ENCODE measurements around the gene HDAC9. TPM values are rescaled to one million over a fixed set of nuclear protein-coding genes. Genes with fewer than 3 reads are reported as not detected.

The HDAC9 gene
- total RNA-seq, 6 donors from 2014 or later, result 8.4 to 23.1 (median 10.4) TPM

GRCh38 chr7:18457832-18458231 is 37.7 kb upstream of the HDAC9 start:
- H3K9me3 ChIP-seq, result no peaks in the 10 kb centered on the region
- ATAC-seq (ENCODE audit: low FRiP score in 2 of 2) (no peak), DNase-seq (no peak)
- H3K36me3 ChIP-seq, result no peaks in the 10 kb centered on the region
- no peak overlapping the region for H3K4me3 ChIP-seq
- no peaks in the 10 kb centered on the region for H3K4me1 ChIP-seq
- 45 to 54% methylated on average over 6 of the region's 6 CpGs for WGBS, 2 donors
- no peak overlapping the region for H3K27ac ChIP-seq
- TF ChIP-seq, protein P1, sequence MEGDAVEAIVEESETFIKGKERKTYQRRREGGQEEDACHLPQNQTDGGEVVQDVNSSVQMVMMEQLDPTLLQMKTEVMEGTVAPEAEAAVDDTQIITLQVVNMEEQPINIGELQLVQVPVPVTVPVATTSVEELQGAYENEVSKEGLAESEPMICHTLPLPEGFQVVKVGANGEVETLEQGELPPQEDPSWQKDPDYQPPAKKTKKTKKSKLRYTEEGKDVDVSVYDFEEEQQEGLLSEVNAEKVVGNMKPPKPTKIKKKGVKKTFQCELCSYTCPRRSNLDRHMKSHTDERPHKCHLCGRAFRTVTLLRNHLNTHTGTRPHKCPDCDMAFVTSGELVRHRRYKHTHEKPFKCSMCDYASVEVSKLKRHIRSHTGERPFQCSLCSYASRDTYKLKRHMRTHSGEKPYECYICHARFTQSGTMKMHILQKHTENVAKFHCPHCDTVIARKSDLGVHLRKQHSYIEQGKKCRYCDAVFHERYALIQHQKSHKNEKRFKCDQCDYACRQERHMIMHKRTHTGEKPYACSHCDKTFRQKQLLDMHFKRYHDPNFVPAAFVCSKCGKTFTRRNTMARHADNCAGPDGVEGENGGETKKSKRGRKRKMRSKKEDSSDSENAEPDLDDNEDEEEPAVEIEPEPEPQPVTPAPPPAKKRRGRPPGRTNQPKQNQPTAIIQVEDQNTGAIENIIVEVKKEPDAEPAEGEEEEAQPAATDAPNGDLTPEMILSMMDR (IDR thresholded peaks at IDR 0.05), result no peak
- TF ChIP-seq POLR2A (IDR thresholded peaks at IDR 0.05), result no peak
- no peak for TF ChIP-seq POLR2AphosphoS5 (IDR thresholded peaks at IDR 0.05)
- no peak for TF ChIP-seq EP300 (IDR thresholded peaks at IDR 0.05)
- H3K27me3 ChIP-seq, result no peaks in the 10 kb centered on the region

DNA sequence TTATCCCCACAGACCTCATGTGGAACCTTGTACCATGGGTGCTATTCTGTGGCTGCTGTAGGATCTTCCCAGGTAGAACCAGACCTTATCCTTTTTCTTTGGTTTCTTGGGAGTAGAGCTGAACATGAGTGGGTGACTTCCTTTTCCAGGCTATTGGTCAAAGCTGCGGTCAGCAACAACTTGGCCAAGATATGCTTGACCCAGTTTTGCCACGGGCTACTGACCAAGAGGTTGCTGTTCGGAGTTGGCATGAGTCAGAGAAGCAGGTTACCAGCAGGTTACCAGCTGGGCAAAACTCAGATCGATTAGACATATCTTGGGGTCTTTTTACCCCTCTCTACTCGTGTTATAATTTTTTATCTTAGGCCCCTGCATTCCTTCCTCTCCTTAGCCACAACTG is 36.7 kb upstream of the HDAC9 start:
- Histone ChIP-seq H3K4me3 (no peak overlapping the region), H3K9me3 (no peaks in the 10 kb centered on the region), H3K27ac (no peak overlapping the region), H3K36me3 (no peaks in the 10 kb centered on the region), H3K27me3 (no peaks in the 10 kb centered on the region), H3K4me1 (no peaks in the 10 kb centered on the region)
- DNase-seq, result peak in 1 of 2 donors; percentile 38
- 55 to 79% methylated on average over 5 of the region's 5 CpGs for WGBS, 2 donors
- TF ChIP-seq, protein P1 (IDR thresholded peaks at IDR 0.05), result no peak
- TF ChIP-seq POLR2A (IDR thresholded peaks at IDR 0.05) (no peak), POLR2AphosphoS5 (IDR thresholded peaks at IDR 0.05) (no peak), EP300 (IDR thresholded peaks at IDR 0.05) (no peak)
- peak; percentile 46 to 73 for ATAC-seq (ENCODE audit: low FRiP score in 2 of 2)

DNA sequence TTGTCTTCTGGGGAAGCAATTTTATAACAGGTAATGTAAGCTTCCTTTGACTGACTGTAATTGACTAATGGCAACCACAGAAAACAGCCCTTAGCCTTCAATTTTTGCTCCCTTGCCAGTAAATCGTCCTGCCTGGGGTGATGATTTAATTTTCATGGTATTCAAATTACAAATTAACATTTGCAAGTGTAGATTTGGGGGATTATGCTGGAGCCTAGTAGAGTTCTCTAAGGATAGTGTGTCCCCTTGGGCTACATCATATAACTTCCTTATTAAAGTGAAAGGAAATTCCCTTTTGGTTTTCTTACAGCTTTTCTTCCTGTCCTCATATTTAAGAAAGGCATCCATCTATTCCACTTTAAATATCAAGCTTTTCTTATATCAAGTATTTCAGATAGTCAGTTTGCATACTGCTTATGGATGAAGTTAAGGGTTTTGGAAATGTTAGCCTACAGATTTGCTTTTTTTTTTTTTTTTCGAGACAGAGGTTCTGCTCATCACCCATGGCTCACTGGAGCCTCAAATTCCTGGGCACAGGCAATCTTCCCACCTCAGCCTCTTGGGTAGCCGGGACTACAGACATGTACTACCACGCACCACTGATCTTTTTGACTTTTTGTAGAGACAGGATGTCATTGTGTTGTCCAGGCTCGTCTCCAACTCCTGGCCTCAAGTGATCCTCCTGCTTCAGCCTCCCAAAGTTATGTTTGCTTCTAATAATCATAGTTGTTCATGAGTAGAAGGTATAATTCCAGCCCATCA is 35.9 kb upstream of the HDAC9 start:
- no peak for ATAC-seq (ENCODE audit: low FRiP score in 2 of 2)
- DNase-seq, result no peak
- H3K27me3 ChIP-seq, result no peaks in the 10 kb centered on the region
- no peaks in the 10 kb centered on the region for H3K36me3 ChIP-seq
- H3K9me3 ChIP-seq, result no peaks in the 10 kb centered on the region
- H3K27ac ChIP-seq, result no peak overlapping the region
- WGBS, 2 donors, result 76 to 78% methylated on average over 5 of the region's 5 CpGs
- no peaks in the 10 kb centered on the region for H3K4me1 ChIP-seq
- H3K4me3 ChIP-seq, result no peak overlapping the region
- TF ChIP-seq POLR2A (IDR thresholded peaks at IDR 0.05), result no peak

- TF ChIP-seq POLR2AphosphoS5 (IDR thresholded peaks at IDR 0.05), result no peak
- DNase-seq, result no peak
- WGBS, 2 donors, result 81 to 84% methylated on average over 3 of the region's 3 CpGs
- no peak for ATAC-seq (ENCODE audit: low FRiP score in 2 of 2)
- no peaks in the 10 kb centered on the region for H3K9me3 ChIP-seq
- H3K27me3 ChIP-seq, result no peaks in the 10 kb centered on the region
- no peaks in the 10 kb centered on the region for H3K4me1 ChIP-seq
- H3K27ac ChIP-seq, result no peak overlapping the region
- no peak overlapping the region for H3K4me3 ChIP-seq
- H3K36me3 ChIP-seq, result no peaks in the 10 kb centered on the region
These were observed 33.6 kb upstream of the HDAC9 start for GRCh38 chr7:18461785-18462467.

GRCh38 chr7:18464830-18465229 is 30.7 kb upstream of the HDAC9 start:
- Histone ChIP-seq H3K27me3 (no peaks in the 10 kb centered on the region), H3K4me3 (no peak overlapping the region), H3K27ac (no peak overlapping the region), H3K36me3 (no peaks in the 10 kb centered on the region), H3K4me1 (no peaks in the 10 kb centered on the region), H3K9me3 (no peaks in the 10 kb centered on the region)
- DNase-seq (no peak), ATAC-seq (ENCODE audit: low FRiP score in 2 of 2) (no peak)
- 92 to 97% methylated on average over 1 of the region's 1 CpG for WGBS, 2 donors
- TF ChIP-seq POLR2A (IDR thresholded peaks at IDR 0.05) (no peak), EP300 (IDR thresholded peaks at IDR 0.05) (no peak), POLR2AphosphoS5 (IDR thresholded peaks at IDR 0.05) (no peak)
- TF ChIP-seq, protein P1 (IDR thresholded peaks at IDR 0.05), result no peak
